ENCODE data around the gene PAK1. TPM values are rescaled to one million over a fixed set of nuclear protein-coding genes. Genes with fewer than 3 reads are reported as not detected.
A peak's percentile ranks its signal among the peaks of the same experiment; 100 is the strongest.

PAK1 gene
- total RNA-seq, 1 donor from 2014 or later = 41.0 TPM

- Histone ChIP-seq H3K4me3 (ENCODE audit: insufficient read depth, low read depth, low read length) (no peak overlapping the region), H4K20me1 (ENCODE audit: insufficient read depth, low read length) (no peaks in the 10 kb centered on the region), H3K9me3 (ENCODE audit: insufficient read depth, low read depth, low read length) (no peaks in the 10 kb centered on the region), H3K27ac (ENCODE audit: low read depth, low read length) (no peak overlapping the region), H3K4me1 (ENCODE audit: insufficient read depth, low read length) (no peaks in the 10 kb centered on the region), H3K4me2 (ENCODE audit: low read length) (no peak overlapping the region), H3K9ac (ENCODE audit: low read length) (no peak overlapping the region), H3K79me2 (ENCODE audit: insufficient read depth, low read length) (no peaks in the 10 kb centered on the region), H2AFZ (ENCODE audit: low read depth, low read length) (no peak overlapping the region), H3K36me3 (ENCODE audit: insufficient read depth, low read length) (no peaks in the 10 kb centered on the region), H3K27me3 (ENCODE audit: insufficient read depth, low read length) (no peaks in the 10 kb centered on the region)
- no peaks in the 10 kb centered on the region for H3K36me3 Mint-ChIP-seq (ENCODE audit: low read depth, unreplicated experiment)
- H3K4me1 Mint-ChIP-seq (ENCODE audit: low read depth, unreplicated experiment) = peaks cover 13% of the 10 kb centered on the region
- no peaks in the 10 kb centered on the region for H3K9me3 Mint-ChIP-seq (ENCODE audit: unreplicated experiment)
- DNase-seq (ENCODE audit: low read depth) = peak; percentile 14
- H3K27ac Mint-ChIP-seq (ENCODE audit: unreplicated experiment) = peak overlapping the region; percentile 47
- H3K27me3 Mint-ChIP-seq (ENCODE audit: low read depth, unreplicated experiment) = peaks cover 6% of the 10 kb centered on the region
- TF ChIP-seq EZH2 (IDR thresholded peaks at IDR 0.05; ENCODE audit: insufficient read depth, low read length) = no peak
- TF ChIP-seq CTCF (IDR thresholded peaks at IDR 0.05; ENCODE audit: insufficient read depth, low read depth, low read length) = no peak
- FAIRE-seq = no peak
- no peak overlapping the region for H3K4me3 Mint-ChIP-seq (ENCODE audit: unreplicated experiment)
Measured at GRCh38 chr11:77517226-77517625, 43.3 kb upstream of the PAK1 start.

GRCh38 chr11:77515483-77515882 lies 41.6 kb upstream of the PAK1 start:
- no peak for TF ChIP-seq EZH2 (IDR thresholded peaks at IDR 0.05; ENCODE audit: insufficient read depth, low read length)
- no peak for TF ChIP-seq CTCF (IDR thresholded peaks at IDR 0.05; ENCODE audit: insufficient read depth, low read depth, low read length)
- Histone ChIP-seq H3K9ac (ENCODE audit: low read length) (no peak overlapping the region), H3K36me3 (ENCODE audit: insufficient read depth, low read length) (no peaks in the 10 kb centered on the region), H4K20me1 (ENCODE audit: insufficient read depth, low read length) (no peaks in the 10 kb centered on the region), H3K4me3 (ENCODE audit: insufficient read depth, low read depth, low read length) (no peak overlapping the region), H2AFZ (ENCODE audit: low read depth, low read length) (no peak overlapping the region), H3K9me3 (ENCODE audit: insufficient read depth, low read depth, low read length) (no peaks in the 10 kb centered on the region), H3K4me2 (ENCODE audit: low read length) (no peak overlapping the region), H3K27me3 (ENCODE audit: insufficient read depth, low read length) (no peaks in the 10 kb centered on the region), H3K79me2 (ENCODE audit: insufficient read depth, low read length) (no peaks in the 10 kb centered on the region), H3K4me1 (ENCODE audit: insufficient read depth, low read length) (no peaks in the 10 kb centered on the region), H3K27ac (ENCODE audit: low read depth, low read length) (no peak overlapping the region)
- Mint-ChIP-seq H3K27me3 (ENCODE audit: low read depth, unreplicated experiment) (peaks cover 8% of the 10 kb centered on the region), H3K9me3 (ENCODE audit: unreplicated experiment) (no peaks in the 10 kb centered on the region), H3K4me1 (ENCODE audit: low read depth, unreplicated experiment) (peaks cover 11% of the 10 kb centered on the region), H3K36me3 (ENCODE audit: low read depth, unreplicated experiment) (no peaks in the 10 kb centered on the region), H3K4me3 (ENCODE audit: unreplicated experiment) (no peak overlapping the region), H3K27ac (ENCODE audit: unreplicated experiment) (no peak overlapping the region)
- FAIRE-seq (no peak), DNase-seq (ENCODE audit: low read depth) (no peak)

GRCh38 chr11:77515063-77515462 lies 41.2 kb upstream of the PAK1 start:
- FAIRE-seq = no peak
- H2AFZ ChIP-seq (ENCODE audit: low read depth, low read length) = no peak overlapping the region
- no peak overlapping the region for H3K27ac Mint-ChIP-seq (ENCODE audit: unreplicated experiment)
- no peaks in the 10 kb centered on the region for H3K36me3 ChIP-seq (ENCODE audit: insufficient read depth, low read length)
- H3K4me1 ChIP-seq (ENCODE audit: insufficient read depth, low read length) = no peaks in the 10 kb centered on the region
- no peak overlapping the region for H3K9ac ChIP-seq (ENCODE audit: low read length)
- peaks cover 8% of the 10 kb centered on the region for H3K27me3 Mint-ChIP-seq (ENCODE audit: low read depth, unreplicated experiment)
- no peak overlapping the region for H3K27ac ChIP-seq (ENCODE audit: low read depth, low read length)
- H3K4me3 Mint-ChIP-seq (ENCODE audit: unreplicated experiment) = no peak overlapping the region
- no peaks in the 10 kb centered on the region for H3K27me3 ChIP-seq (ENCODE audit: insufficient read depth, low read length)
- DNase-seq (ENCODE audit: low read depth) = no peak
- H4K20me1 ChIP-seq (ENCODE audit: insufficient read depth, low read length) = no peaks in the 10 kb centered on the region
- H3K4me3 ChIP-seq (ENCODE audit: insufficient read depth, low read depth, low read length) = no peak overlapping the region
- peaks cover under 1% of the 10 kb centered on the region for H3K9me3 Mint-ChIP-seq (ENCODE audit: unreplicated experiment)
- TF ChIP-seq CTCF (IDR thresholded peaks at IDR 0.05; ENCODE audit: insufficient read depth, low read depth, low read length) (no peak), EZH2 (IDR thresholded peaks at IDR 0.05; ENCODE audit: insufficient read depth, low read length) (no peak)
- H3K9me3 ChIP-seq (ENCODE audit: insufficient read depth, low read depth, low read length) = no peaks in the 10 kb centered on the region
- no peaks in the 10 kb centered on the region for H3K79me2 ChIP-seq (ENCODE audit: insufficient read depth, low read length)
- no peak overlapping the region for H3K4me2 ChIP-seq (ENCODE audit: low read length)
- H3K36me3 Mint-ChIP-seq (ENCODE audit: low read depth, unreplicated experiment) = no peaks in the 10 kb centered on the region
- H3K4me1 Mint-ChIP-seq (ENCODE audit: low read depth, unreplicated experiment) = peaks cover 11% of the 10 kb centered on the region
